GM12878 (cell line): Measurements from ENCODE around the gene PREX1. TPM values are rescaled to one million over a fixed set of nuclear protein-coding genes. Genes with fewer than 3 reads are reported as not detected.

Experiments used
- ATAC-seq: fragments of 200-7000 bp; cut with Tn5 transposase; 3 replicates; pipeline ENCODE4 v1.9.1; 2020; ENCODE audit warnings: mild to moderate bottlenecking, moderate library complexity
- BruUV-seq: library from RNA; stranded (reverse); fragments of 400-500 nt; replicated peaks from 2 replicates; lab custom pipeline; 2021; lab: Mats Ljungman, UMichigan
- CTCF ChIA-PET: fragments of 300-600 bp; sonication (Branson Sonifier 250); formaldehyde crosslinking; extraction: SDS; loops from one replicate; lab custom pipeline; 2021; ENCODE audit warnings: inconsistent platforms; lab: Yijun Ruan, JAX
- POLR2A ChIA-PET: fragments of 350-600 bp; formaldehyde crosslinking; extraction: SDS; loops from one replicate; lab custom pipeline; 2021; ENCODE audit warnings: inconsistent platforms; lab: Charles Lee
- RAD21 ChIA-PET: fragments of 300-600 bp; sonication (Branson Sonifier 250); formaldehyde crosslinking; loops from one replicate; lab custom pipeline; 2023; ENCODE audit warnings: antibody characterized with exemption; ENCODE audit not compliant: unreplicated experiment; lab: Charles Lee
- SMC1A ChIA-PET: fragments of 300-600 bp; sonication (Branson Sonifier 250); formaldehyde crosslinking; loops from one replicate; lab custom pipeline; 2023; ENCODE audit not compliant: unreplicated experiment, uncharacterized antibody; lab: Charles Lee
- DNase-seq: peaks from one replicate; pipeline ENCODE4 v3.0.0-alpha.2; 2011; ENCODE audit warnings: low read depth, low spot score
- FAIRE-seq: peaks from 3 replicates; lab custom pipeline; 2011; peaks lifted over from hg19 to GRCh38; lab: Jason Lieb, UNC
- H2AFZ ChIP-seq: 2 replicates; pipeline ENCODE4 v1.6.0; 2011; ENCODE audit warnings: low read depth, low read length, control low read depth; ENCODE audit not compliant: control insufficient read depth
- H3K27ac ChIP-seq: 2 replicates; pipeline ENCODE4 v1.5.1; 2011; ENCODE audit warnings: control low read depth; ENCODE audit not compliant: control insufficient read depth, insufficient read depth
- H3K27me3 ChIP-seq, 2 experiments: replicated peaks in 1 of 2; 2 replicates each; pipeline versions ENCODE4 v1.6.0 to v1.6.1; 2011; ENCODE audit warnings: low read length in 1 of 2; ENCODE audit not compliant: control insufficient read depth in 2 of 2, insufficient read depth in 2 of 2
- H3K36me3 ChIP-seq, 2 experiments: 2 replicates each; pipeline ENCODE4 v1.5.1; 2011; ENCODE audit warnings: low read length in 1 of 2; ENCODE audit not compliant: control insufficient read depth in 2 of 2, insufficient read depth in 2 of 2
- H3K4me1 ChIP-seq: 2 replicates; pipeline ENCODE4 v1.6.1; 2011; ENCODE audit warnings: mild to moderate bottlenecking, low read length, moderate library complexity, mixed read lengths; ENCODE audit not compliant: control insufficient read depth, insufficient read depth
- H3K4me2 ChIP-seq: 2 replicates; pipeline ENCODE4 v1.6.0; 2011; ENCODE audit warnings: control low read depth; ENCODE audit not compliant: control insufficient read depth, insufficient read depth
- H3K4me3 ChIP-seq: fragments of 200-600 bp; sonication (generic); 2 replicates; pipeline ENCODE4 v1.5.1; 2016
- H3K79me2 ChIP-seq: 2 replicates; pipeline ENCODE4 v1.6.0; 2011; ENCODE audit warnings: low read length; ENCODE audit not compliant: control insufficient read depth, insufficient read depth
- H3K9ac ChIP-seq: 2 replicates; pipeline ENCODE4 v1.8.0; 2011; ENCODE audit warnings: low read length, control low read depth, mixed read lengths; ENCODE audit not compliant: control insufficient read depth, insufficient read depth
- H3K9me3 ChIP-seq: replicated peaks from 3 replicates; pipeline ENCODE4 v1.5.1; 2011; ENCODE audit warnings: mild to moderate bottlenecking, low read length; ENCODE audit not compliant: control insufficient read depth, insufficient read depth
- H4K20me1 ChIP-seq: 2 replicates; pipeline ENCODE4 v1.6.0; 2011; ENCODE audit not compliant: control insufficient read depth, insufficient read depth
- ASH2L ChIP-seq: fragments of 300-600, 200-600 bp; sonication (generic); IDR thresholded peaks from 2 replicates; pipeline ENCODE4 v1.6.1; 2017; ENCODE audit warnings: low read depth, mild to moderate bottlenecking, borderline replicate concordance
- BCL11A ChIP-seq: IDR thresholded peaks from 2 replicates; pipeline ENCODE4 v1.6.1; 2011; ENCODE audit warnings: low read depth, low read length
- BCLAF1 ChIP-seq: fragments of 450-650 bp; IDR thresholded peaks from 2 replicates; pipeline ENCODE4 v1.6.1; 2017; ENCODE audit warnings: antibody characterized with exemption, mild to moderate bottlenecking, moderate library complexity
- CBX5 ChIP-seq: sonication (generic); IDR thresholded peaks from 2 replicates; pipeline ENCODE4 v1.6.1; 2016; ENCODE audit warnings: low read depth, moderate library complexity, mild to moderate bottlenecking, inconsistent platforms
- CREB1 ChIP-seq: IDR thresholded peaks from 2 replicates; pipeline ENCODE4 v1.6.1; 2012; ENCODE audit warnings: low read depth, mild to moderate bottlenecking, inconsistent platforms
- CREM ChIP-seq: IDR thresholded peaks from 2 replicates; pipeline ENCODE4 v1.6.1; 2014; ENCODE audit warnings: antibody characterized with exemption, low read depth
- IKZF1 ChIP-seq: fragments of 450-650 bp; conservative IDR thresholded peaks from 2 replicates; pipeline ENCODE4 v1.6.1; 2017; ENCODE audit warnings: antibody characterized with exemption, mild to moderate bottlenecking
- NFXL1 ChIP-seq: fragments of 450-650 bp; IDR thresholded peaks from 2 replicates; pipeline ENCODE4 v1.6.1; 2017; ENCODE audit warnings: antibody characterized with exemption, mild to moderate bottlenecking, borderline replicate concordance
- POLR2A ChIP-seq: IDR thresholded peaks from 2 replicates; pipeline ENCODE4 v1.6.1; 2011; ENCODE audit warnings: low read depth, mild to moderate bottlenecking, low read length
- RAD51 ChIP-seq: fragments of 450-650 bp; IDR thresholded peaks from 2 replicates; pipeline ENCODE4 v1.6.1; 2016; ENCODE audit warnings: moderate library complexity, mild to moderate bottlenecking, inconsistent platforms
- RELA ChIP-seq: fragments of 450-650 bp; IDR thresholded peaks from 2 replicates; pipeline ENCODE4 v1.8.0; 2014; ENCODE audit warnings: borderline replicate concordance; ENCODE audit not compliant: partially characterized antibody
- SMARCA5 ChIP-seq: fragments of 450-650 bp; IDR thresholded peaks from 2 replicates; pipeline ENCODE4 v1.6.1; 2017; ENCODE audit warnings: mild to moderate bottlenecking
- SPI1 ChIP-seq: IDR thresholded peaks from 2 replicates; pipeline ENCODE4 v1.6.1; 2011; ENCODE audit warnings: low read depth, mild to moderate bottlenecking, low read length, moderate library complexity, borderline replicate concordance; ENCODE audit not compliant: insufficient read depth
- SREBF2 ChIP-seq: IDR thresholded peaks from 2 replicates; pipeline ENCODE4 v1.6.1; 2012; ENCODE audit warnings: mild to moderate bottlenecking, low read length
- STAT1 ChIP-seq: fragments of 450-650 bp; conservative IDR thresholded peaks from 2 replicates; pipeline ENCODE4 v1.6.1; 2014; ENCODE audit warnings: antibody characterized with exemption, mild to moderate bottlenecking
- TCF12 ChIP-seq: IDR thresholded peaks from 2 replicates; pipeline ENCODE4 v1.6.1; 2011; ENCODE audit warnings: low read depth, mild to moderate bottlenecking, low read length
- ZBTB33 ChIP-seq: fragments of 450-650 bp; IDR thresholded peaks from 2 replicates; pipeline ENCODE4 v1.6.1; 2017; ENCODE audit warnings: mild to moderate bottlenecking
- WGBS: methylation state at CpG from one replicate; pipeline ENCODE4 v1.1.6; 2016; ENCODE audit warnings: low lambda C conversion rate; ENCODE audit not compliant: insufficient replicate concordance, insufficient coverage; ENCODE audit errors: missing lambda C conversion rate; 5-methylcytosine and 5-hydroxymethylcytosine counted together
- in situ Hi-C: fragments of 300-500 bp; cut with MboI; formaldehyde crosslinking; loops from 9 replicates; pipeline ENCODE4 v1.14.3; 2018; ENCODE audit warnings: mixed read lengths
- intact Hi-C: fragments of 100-400 bp; cut with micrococcal nuclease; formaldehyde crosslinking; loops from one replicate; pipeline ENCODE4 v1.14.2; 2022; ENCODE audit not compliant: unreplicated experiment
- polyA plus RNA-seq, 11 experiments: library from polyadenylated mRNA; depleted of rRNA in 4 of 11; unstranded in 6 of 11; stranded (reverse) in 5 of 11; fragments of >200 nt; fragmentation: Nextera tagmentation in 4 of 11; fragmentation: Illumina TruSeq in 1 of 11; extraction: Ambion mirVana in 4 of 11; extraction: Trizol in 1 of 11; gene quantifications; 1 replicate in 1 of 11; 2 replicates in 10 of 11; pipeline versions ENCODE4 v1.2.1 to v1.2.3, GENCODE V29; 2011 to 2016; ENCODE audit warnings: inconsistent platforms in 2 of 11, missing spikeins in 2 of 11, low read depth in 1 of 11
- total RNA-seq, 4 experiments: library from RNA; depleted of rRNA in 3 of 4; stranded (reverse); fragments of >200 nt in 3 of 4; fragmentation: Illumina TruSeq in 1 of 4; extraction: Trizol in 1 of 4; gene quantifications; 2 replicates each; pipeline versions ENCODE4 v1.2.1 to v1.2.3, GENCODE V29; 2013 to 2021
- TF ChIP-seq, protein P1 (sequence below): fragments of 450-650 bp; IDR thresholded peaks from 2 replicates; pipeline ENCODE4 v1.6.1; 2017; ENCODE audit warnings: low read depth, mild to moderate bottlenecking, moderate library complexity

The PREX1 gene
- total and polyA plus RNA-seq, 10 of the 15 experiments (the other 5 are each of a cell fraction or from before 2014, with no cell fraction given) = 2.6 to 114 (median 38.9) TPM

- DNase-seq = no peak
- ATAC-seq = peak; percentile 66
- ChIA-PET POLR2A (interaction anchor here (0.7 to 1.4 kb wide), 2 partner anchors 27 to 162 kb away, joined by 3 to 6 read pairs; no protein-coding TSS in a partner anchor), RAD21 (interaction anchor here (2.1 kb wide), 1 partner anchor 23 kb away, joined by 8 read pairs; no protein-coding TSS in a partner anchor), CTCF (interaction anchor here (1.3 kb wide), 1 partner anchor 37 kb away, joined by 4 read pairs; no protein-coding TSS in a partner anchor), SMC1A (interaction anchor here (1.0 to 3.4 kb wide), 4 partner anchors 10 to 62 kb away, joined by 3 to 16 read pairs (median 3); no protein-coding TSS in a partner anchor)
- peaks cover 7% of the 10 kb centered on the region; the same call in 2 of the 3 replicates for H3K9me3 ChIP-seq
- peaks cover 53% of the 10 kb centered on the region for H3K4me1 ChIP-seq
- H3K4me3 ChIP-seq = peak overlapping the region; percentile 43; the same call in 1 of the 2 replicates
- H4K20me1 ChIP-seq = no peaks in the 10 kb centered on the region
- H3K27me3 ChIP-seq = no peaks in the 10 kb centered on the region
- H3K9ac ChIP-seq = no peak overlapping the region; the same call in 1 of the 2 replicates
- peak overlapping the region; percentile 77 for H3K27ac ChIP-seq
- H3K4me2 ChIP-seq = peak overlapping the region; percentile 59
- BruUV-seq = no TSS peak
- H3K36me3 ChIP-seq = peaks cover 2 to 20% of the 10 kb centered on the region in 2 experiments; a peak in 3 of 4 replicates
- in situ Hi-C loops (no loop called here), intact Hi-C loops (loop anchor here (2.0 kb wide), 1 partner anchor 28 kb away; no protein-coding TSS in a partner anchor)
- no peak overlapping the region for H2AFZ ChIP-seq
- peaks cover 92% of the 10 kb centered on the region for H3K79me2 ChIP-seq
- WGBS = 9% methylated on average over 12 of the region's 12 CpGs
- FAIRE-seq = no peak
- TF ChIP-seq SPI1 (peak; percentile 41; the same call in 1 of the 2 replicates), IKZF1 (no peak), TCF12 (no peak), STAT1 (no peak), SMARCA5 (no peak), BCLAF1 (no peak), RAD51 (no peak), ZBTB33 (no peak), NFXL1 (0 out of 2 replicates have a peak, but pooled peaks have one; percentile 3), CREB1 (peak; percentile 79), POLR2A (0 out of 2 replicates have a peak, but pooled peaks have one; percentile 2), CREM (peak; percentile 45; the same call in 1 of the 2 replicates), ASH2L (no peak), SREBF2 (no peak), BCL11A (no peak), RELA (no peak), CBX5 (no peak)
- TF ChIP-seq, protein P1, sequence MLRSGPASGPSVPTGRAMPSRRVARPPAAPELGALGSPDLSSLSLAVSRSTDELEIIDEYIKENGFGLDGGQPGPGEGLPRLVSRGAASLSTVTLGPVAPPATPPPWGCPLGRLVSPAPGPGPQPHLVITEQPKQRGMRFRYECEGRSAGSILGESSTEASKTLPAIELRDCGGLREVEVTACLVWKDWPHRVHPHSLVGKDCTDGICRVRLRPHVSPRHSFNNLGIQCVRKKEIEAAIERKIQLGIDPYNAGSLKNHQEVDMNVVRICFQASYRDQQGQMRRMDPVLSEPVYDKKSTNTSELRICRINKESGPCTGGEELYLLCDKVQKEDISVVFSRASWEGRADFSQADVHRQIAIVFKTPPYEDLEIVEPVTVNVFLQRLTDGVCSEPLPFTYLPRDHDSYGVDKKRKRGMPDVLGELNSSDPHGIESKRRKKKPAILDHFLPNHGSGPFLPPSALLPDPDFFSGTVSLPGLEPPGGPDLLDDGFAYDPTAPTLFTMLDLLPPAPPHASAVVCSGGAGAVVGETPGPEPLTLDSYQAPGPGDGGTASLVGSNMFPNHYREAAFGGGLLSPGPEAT = no peak
Observed at GRCh38 chr20:48761023-48761785, 66.6 kb downstream of the PREX1 start.
